HK-2 (cell line): ENCODE results near the gene CEL.
"Not testable (repeated sequence)": the region's sequence is repeated elsewhere in the genome, so short reads cannot be mapped to it uniquely, and the experiment has no call there.

ENCODE experiments used
- DNase-seq: peaks from one replicate; pipeline ENCODE4 v3.0.0-alpha.2; 2018; ENCODE audit not compliant: unreplicated experiment

Gene CEL

GRCh38 chr9:133046900-133047295 is 14.9 kb upstream of the CEL start:
- no peak for DNase-seq

- DNase-seq = no peak
Measured at GRCh38 chr9:133048595-133048994, 13.2 kb upstream of the CEL start.

- no peak for DNase-seq
Measured at GRCh38 chr9:133049043-133049442, 12.7 kb upstream of the CEL start.

- no peak for DNase-seq
Measured at GRCh38 chr9:133050142-133050541, 11.6 kb upstream of the CEL start.

DNA sequence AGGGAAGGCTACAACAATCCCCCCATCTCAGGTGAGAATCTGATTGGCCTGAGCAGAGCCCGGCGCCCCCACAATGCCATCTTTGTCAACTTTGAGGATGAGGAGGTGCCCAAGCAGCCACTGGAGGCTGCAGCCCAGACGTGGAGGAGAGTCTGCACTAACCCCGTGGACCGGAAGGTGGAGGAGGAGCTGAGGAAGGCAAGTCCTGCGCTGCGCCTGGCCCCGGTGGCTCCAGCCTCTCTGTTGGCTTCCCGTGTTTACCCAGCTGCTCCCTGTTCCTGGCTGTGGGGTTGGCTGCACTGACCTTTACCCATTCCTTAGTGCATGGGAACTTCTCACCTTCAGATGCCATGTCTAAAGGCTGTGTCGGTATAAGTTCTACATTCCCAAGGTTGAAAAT is 11.0 kb upstream of the CEL start:
- DNase-seq = no peak

DNA sequence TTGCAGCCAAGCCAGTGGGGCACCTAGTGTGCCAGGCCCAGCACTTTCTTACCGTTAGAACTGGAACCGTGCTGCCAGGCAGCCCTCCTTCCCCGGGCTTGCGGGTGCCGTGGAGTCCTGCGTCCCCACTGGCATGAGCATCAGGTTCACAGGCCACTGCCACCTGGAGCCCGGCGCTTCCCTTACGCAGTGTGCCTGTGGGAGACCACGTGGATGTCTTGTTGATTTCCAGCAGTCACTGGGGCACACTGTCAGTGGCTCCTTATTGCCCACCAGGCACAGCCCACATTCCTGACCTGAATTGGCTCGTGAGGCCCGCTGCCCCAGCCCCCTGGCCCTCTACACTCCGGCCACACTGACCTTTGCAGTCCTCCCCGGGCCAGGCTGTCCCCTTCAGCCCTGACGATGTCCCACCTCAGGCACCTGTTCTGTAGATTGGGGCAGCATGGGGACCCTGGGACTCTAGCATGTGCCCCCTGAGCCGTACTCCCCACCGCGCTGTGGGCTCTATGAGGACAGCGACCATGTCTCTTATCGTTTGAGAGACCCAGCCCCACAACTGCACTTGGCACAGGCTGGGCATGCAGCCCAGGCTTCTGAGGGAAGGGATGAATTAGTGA is 10.4 kb upstream of the CEL start:
- no peak for DNase-seq

DNA sequence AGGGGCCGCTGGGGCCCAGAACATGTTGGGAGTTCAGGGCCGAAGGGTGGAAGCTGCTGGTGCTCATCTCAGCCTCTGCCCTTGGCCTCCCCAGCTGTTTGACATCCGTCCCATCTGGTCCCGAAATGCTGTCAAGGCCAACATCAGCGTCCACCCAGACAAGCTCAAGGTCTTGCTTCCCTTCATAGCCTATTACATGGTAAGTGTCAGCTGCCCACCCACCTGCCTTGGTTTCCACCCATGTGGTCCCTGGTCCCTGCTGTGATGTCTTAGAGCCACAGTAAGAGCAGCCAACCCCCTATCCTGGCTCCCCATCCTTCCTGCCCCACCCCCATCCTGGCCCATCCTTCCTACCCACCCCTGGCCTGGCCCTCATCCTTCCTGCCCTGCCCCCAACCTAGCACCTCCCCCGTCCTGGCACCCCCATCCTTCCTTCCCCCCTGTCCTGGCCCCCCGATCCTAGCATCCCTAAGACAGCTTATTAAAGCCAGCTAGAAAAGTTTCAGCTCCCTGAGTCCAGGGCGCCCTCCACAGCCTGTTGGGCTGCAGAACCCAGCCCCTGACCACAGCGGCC is 9.7 kb upstream of the CEL start:
- DNase-seq = no peak

DNA sequence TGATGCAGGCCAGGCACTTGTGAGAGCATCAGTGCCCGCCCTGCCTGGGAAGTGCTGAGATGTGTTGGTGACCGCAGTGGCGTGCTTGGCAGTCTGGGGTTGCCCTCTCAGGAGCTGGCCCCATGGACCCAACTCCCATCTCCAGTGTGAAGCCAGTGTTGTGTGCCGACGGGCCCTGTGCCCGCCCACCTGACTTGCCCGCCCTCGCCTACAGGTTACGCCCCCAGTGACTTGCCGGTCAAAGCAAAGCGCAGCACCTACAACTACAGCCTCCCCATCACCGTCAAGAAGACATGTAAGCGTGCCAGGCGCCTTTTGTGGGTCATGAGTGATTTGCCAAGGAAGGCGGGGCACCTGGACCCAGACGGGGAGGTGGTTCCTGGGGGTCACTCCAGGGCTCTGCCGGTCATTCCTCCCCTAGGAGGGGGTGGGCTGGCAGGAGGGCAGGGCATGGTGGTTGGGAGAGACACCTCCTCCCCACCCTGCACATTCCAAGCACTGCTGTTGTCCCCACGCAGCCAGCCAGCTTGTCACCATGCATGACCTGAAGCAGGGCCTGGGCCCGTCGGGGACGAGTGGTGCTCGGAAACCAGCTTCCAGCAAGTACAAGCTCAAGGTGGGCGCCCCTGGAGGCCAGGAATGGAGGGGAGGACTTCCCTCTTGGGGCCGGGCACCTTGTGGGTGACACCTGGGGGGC is 7.4 kb upstream of the CEL start:
- DNase-seq = no peak

DNA sequence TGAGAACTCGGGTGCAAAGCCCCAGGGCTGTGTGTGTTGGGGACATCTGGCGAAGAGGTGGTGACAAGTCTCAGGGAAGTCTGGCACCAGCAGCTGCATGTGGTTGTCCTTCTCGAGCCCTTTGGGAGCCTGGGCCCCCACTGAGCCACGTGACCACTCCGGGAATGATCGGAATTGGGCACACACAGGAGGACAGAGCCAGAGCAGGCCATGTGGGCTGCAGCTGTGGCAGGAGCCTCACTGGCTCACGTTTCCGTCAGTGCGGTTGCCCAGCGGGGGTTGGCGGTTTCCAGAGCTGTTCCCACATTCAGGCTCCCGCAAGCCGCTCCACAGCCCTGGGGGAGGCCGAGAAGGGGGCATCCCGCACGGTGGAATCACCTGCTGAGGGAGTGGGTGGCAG is 6.8 kb upstream of the CEL start:
- no peak for DNase-seq

GRCh38 chr9:133055788-133056420 is 5.9 kb upstream of the CEL start:
- DNase-seq = no peak

DNA sequence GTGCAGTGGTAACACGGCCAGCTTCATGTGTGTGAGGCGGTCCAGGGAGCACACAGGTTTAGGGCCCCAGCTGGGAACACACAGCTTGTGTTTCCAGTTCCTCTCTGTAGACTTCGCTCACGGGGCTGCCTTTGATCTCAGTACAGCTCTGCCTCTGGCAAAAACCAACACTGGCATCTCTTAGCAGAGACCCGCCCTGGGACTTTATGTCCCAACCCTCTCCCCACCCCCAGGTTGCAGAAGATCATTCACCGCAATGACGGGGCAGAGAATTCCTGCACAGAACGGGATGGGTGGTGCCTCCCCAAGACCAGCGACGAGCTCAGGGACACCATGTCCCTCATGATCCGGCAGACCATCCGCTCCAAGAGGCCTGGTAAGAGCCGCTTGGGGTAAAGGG is 5.2 kb upstream of the CEL start:
- DNase-seq = no peak

DNA sequence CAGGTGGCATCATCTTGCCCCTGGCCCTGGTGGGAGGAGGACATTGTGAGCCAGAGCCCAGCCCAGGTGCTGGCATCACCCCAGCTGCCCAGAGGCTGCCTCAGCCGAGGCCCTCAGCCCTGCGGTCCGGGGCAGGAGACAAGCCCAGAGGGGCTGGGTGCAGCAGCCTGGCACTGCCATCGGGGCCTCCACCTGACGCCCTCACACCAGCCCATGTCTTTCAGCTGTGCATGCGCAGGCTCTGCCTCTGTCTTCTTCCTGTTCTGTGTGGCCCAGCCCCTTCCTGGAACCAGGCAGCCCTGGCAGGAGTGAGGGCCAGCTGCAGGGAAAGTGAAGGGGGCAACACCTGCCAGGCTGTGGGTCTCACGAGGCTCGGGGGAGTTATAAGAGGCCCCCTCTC is 4.8 kb upstream of the CEL start:
- DNase-seq = no peak

DNA sequence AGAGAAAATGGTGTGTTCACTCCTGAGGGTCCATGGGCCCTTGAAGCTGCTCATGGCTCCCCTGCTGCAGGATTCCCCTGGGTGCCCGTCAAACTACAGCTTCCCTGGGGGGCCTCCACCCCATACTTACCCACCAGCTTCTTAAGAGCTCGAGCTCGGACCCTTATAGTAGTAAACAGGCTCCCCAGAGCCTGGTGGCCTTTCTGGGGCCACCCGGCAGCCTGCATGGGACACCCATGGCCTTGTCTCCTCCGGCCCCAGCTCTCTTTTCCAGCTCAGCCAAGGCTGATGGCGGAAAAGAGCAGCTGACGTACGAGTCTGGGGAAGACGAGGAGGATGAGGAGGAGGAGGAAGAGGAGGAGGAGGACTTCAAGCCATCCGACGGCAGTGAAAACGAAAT is 4.2 kb upstream of the CEL start:
- no peak for DNase-seq

GRCh38 chr9:133058071-133058470 is 3.7 kb upstream of the CEL start:
- DNase-seq = no peak

DNA sequence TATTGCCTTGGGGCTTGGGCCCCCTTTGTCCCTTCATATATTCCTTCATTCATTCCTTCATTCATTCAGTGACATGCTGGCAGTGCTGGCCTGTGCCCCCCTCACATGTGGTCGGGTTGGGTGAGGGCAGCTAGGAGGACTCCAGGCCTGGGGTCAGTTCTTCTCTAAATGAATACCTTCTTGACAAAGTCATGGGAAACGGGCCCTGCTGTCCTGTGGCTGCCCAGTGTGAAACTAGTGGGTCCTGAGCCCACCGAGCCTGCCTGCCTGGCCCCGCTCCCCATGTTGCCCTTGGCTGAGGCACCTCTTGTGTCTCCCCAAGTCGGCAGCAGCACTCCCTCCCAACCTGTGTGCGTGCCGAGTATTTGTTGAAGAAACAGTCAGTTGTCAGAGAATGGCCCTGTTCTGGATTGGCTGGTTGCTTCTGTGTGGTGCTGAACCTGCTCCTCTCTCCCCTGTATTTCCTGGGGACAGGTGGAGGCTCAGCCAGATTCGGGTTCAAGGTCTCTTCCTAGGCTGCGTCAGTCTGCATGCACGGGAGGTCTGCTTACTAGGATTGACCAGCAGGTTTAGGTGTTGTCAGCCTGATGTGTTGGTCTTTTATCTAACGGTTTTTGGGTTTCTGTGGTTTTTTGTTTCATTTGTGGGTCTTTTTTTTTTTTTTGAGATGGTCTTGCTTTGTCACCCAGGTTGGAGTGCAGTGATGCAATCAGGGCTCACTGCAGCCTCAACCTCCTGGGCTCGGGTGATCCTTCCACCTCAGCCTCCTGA is 3.0 kb upstream of the CEL start:
- DNase-seq = no peak

- DNase-seq = no peak
Measured at GRCh38 chr9:133059623-133060022, 2.2 kb upstream of the CEL start.

- no peak for DNase-seq
Measured at GRCh38 chr9:133060417-133060841, 1.4 kb upstream of the CEL start.

DNA sequence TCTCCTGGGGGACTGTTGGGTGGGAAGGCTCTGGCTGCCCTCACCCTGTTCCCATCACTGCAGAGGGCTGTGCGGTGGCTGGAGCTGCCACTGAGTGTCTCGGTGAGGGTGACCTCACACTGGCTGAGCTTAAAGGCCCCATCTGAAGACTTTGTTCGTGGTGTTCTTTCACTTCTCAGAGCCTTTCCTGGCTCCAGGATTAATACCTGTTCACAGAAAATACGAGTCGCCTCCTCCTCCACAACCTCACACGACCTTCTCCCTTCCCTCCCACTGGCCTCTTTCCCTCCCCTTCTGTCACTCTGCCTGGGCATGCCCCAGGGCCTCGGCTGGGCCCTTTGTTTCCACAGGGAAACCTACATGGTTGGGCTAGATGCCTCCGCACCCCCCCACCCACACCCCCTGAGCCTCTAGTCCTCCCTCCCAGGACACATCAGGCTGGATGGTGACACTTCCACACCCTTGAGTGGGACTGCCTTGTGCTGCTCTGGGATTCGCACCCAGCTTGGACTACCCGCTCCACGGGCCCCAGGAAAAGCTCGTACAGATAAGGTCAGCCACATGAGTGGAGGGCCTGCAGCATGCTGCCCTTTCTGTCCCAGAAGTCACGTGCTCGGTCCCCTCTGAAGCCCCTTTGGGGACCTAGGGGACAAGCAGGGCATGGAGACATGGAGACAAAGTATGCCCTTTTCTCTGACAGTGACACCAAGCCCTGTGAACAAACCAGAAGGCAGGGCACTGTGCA is 590 bp upstream of the CEL start:
- not testable (repeated sequence) for DNase-seq

DNA sequence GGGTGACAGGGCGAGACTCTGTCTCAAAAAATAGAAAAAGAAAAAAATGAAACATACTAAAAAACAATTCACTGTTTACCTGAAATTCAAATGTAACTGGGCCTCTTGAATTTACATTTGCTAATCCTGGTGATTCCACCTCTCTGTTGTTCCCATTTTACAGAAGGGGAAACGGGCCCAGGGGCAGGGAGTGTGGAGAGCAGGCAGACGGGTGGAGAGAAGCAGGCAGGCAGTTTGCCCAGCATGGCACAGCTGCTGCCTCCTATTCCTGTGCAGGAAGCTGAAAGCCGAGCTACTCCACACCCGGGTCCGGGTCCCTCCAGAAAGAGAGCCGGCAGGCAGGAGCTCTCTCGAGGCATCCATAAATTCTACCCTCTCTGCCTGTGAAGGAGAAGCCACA is 788 bp downstream of the CEL start:
- not testable (repeated sequence) for DNase-seq

DNA sequence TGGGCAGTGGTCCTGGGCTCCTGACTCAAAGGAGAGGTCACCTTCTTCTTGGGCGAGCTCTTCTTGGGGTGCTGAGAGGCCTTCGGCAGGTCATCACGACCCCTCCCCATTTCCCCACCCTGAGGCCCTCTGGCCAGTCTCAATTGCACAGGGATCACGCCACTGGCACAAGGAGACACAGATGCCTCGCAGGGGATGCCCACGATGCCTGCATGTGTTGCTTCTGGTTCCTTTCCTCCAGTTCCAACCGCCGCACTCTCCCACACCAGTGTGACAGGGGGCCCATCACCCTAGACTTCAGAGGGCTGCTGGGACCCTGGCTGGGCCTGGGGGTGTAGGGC is 1.3 kb downstream of the CEL start:
- DNase-seq = no peak

DNA sequence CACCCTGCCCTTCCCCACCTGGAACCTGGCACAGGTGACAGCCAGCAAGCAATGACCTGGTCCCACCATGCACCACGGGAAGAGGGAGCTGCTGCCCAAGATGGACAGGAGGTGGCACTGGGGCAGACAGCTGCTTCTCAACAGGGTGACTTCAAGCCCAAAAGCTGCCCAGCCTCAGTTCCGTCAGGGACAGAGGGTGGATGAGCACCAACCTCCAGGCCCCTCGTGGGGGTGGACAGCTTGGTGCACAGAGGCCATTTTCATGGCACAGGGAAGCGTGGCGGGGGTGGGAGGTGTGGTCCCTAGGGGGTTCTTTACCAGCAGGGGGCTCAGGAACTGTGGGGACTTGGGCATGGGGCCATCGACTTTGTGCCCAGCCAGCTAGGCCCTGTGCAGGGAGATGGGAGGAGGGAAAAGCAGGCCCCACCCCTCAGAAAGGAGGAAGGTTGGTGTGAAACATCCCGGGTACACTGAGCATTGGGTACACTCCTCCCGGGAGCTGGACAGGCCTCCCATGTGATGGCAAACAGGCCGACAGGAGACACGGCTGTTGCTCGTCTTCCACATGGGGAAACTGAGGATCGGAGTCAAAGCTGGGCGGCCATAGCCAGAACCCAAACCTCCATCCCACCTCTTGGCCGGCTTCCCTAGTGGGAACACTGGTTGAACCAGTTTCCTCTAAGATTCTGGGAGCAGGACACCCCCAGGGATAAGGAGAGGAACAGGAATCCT is 1.9 kb downstream of the CEL start:
- no peak for DNase-seq
